Fibroblast of skin of scalp (primary cell): ENCODE measurements around the gene C19orf85.
"Not testable (repeated sequence)": the region's sequence is repeated elsewhere in the genome, so short reads cannot be mapped to it uniquely, and the experiment has no call there.

ENCODE experiments used
- DNase-seq: peaks from one replicate; pipeline ENCODE4 v3.0.0-alpha.2; 2013

The C19orf85 gene

DNA sequence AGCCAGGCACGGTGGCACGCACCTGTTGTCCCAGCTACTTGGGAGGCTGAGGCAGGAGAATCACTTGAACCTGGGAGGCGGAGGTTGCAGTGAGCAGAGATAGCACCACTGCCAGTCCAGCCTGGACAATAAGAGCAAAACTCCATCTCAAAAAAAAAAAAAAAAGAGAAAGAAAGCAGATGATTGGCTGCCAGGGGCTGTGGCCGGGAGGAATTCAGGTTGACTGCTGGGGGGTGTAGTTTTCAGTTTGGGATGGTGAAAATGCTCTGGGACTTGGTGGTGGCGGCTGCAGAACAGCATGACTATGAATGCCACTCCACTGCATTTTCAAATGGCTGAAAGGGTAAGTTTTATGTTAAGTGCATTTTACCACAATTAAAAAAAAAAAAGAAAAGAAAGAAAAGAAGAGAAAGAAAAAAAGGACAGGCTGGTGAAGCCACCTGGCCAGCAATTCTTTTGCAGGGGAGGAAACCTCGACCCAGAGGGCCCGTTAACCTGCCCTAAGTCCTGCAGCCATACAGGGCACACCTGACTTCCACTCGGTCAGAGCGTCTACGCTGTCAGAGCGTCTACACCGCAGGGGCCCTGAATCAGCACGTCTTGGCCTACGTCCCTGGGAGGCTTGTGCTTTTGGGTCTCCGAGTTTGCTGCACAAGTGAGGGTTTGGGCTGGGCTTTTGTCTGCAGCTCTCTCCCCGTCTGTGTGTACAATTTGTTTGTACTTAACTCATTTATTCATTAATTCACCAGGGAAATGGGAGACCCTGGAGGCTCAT, 6.7 kb downstream of the C19orf85 start:
- DNase-seq = no peak

DNA sequence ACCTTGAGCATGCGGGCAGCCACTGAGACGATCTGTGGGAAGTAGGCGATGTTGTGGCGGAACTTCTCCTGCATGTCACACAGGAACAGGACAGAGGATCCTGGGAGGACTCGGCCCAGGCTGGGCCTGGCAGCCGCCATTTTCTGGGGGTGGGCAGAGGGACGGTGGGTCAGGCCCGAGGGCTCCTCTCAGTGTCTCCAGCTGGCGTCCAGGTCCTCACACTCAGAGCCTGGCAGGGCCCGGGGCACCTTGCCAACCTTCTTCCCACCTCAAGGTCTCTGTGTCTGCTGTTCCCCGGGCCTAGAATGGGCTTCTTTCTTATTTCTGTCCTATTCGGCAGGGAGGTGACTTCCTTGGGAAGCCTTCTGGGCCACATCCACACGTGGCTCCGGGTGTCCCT, 8.2 kb downstream of the C19orf85 start:
- DNase-seq = no peak

DNA sequence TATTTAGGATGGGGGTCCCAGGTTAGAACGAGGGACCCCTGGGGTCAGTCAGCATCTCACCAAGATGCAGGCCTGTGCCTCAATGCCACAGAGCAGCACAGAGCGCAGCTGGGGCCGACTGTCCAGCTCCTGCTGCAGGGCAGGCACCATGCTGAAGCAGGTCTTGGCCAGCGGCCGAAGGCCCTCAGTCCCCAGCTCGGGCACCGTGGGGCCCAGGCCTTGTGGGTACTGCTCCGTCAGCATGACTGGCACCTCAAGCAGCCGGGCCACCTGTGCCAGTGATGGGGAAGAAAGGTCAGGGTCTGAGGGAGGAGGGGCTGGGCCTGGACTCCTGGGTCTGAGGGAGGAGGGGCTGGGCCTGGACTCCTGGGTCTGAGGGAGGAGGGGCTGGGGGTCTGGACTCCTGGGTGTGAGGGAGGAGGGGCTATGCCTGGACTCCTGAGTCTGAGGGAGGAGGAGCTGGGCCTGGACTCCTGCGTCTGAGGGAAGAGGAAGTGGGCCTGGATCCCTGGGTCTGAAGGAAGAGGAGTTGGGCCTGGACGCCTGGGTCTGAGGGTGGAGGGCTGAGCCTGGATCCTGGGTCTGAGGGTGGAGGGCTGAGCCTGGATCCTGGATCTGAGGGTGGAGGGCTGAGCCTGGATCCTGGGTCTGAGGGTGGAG, 8.8 kb downstream of the C19orf85 start:
- no peak for DNase-seq

DNA sequence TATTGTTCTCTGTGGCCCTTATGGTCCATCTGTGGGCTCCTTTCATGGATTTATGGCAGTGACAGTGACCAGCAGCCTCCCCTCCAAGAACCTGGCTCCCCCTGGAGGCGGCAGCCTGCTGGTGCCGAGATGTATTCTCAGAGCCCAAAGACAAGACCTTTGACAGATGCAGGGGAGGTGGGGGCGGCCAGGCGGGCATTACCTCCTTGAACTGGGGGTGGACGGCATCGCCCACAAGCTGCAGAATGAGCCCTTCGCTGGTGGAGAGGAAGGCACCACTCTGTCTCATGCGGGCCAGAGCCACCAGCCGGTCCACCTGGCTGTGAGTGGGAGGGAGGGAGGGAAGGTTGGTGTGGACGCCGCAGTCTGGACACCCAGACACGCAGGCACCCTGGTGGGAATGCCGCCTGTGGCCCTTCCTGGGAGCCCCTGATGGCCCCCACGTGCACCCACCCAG, 9.7 kb downstream of the C19orf85 start:
- peak; percentile 30 for DNase-seq

DNA sequence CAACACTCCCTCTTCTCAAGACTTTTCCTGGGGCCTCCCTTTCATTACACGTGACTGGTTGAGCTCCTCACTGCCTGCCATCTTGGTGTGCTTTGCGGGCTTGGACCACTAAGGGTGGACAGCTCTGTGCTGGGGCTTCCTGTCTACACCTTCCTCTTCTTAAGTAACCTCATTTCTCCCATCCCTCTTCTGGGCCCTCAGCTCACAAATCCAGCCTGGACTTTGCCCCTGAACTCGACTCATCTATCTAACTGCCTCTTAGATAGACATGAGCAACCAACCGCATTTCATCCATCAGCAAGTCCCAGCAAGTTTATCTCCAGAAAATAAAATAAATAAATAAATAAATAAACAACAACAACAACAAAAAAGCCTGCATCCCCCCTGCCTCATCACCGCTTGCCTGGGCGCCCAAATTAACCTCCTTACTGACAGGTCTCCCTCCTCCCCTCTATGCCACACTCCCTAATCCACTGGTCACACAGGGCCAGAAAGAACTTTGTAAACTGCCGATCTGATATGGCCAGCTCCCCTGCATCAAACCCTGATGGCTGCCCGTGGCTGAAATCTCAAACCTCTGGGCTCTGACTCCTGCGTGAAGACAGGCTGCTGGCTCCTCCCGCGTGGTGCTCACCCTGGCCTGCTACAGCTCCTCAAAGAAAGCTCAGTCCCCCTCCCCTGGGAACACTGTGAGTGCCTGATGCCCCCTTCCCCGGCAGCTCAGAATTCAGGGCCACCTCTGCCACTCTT, 10.9 kb downstream of the C19orf85 start:
- DNase-seq = no peak

DNA sequence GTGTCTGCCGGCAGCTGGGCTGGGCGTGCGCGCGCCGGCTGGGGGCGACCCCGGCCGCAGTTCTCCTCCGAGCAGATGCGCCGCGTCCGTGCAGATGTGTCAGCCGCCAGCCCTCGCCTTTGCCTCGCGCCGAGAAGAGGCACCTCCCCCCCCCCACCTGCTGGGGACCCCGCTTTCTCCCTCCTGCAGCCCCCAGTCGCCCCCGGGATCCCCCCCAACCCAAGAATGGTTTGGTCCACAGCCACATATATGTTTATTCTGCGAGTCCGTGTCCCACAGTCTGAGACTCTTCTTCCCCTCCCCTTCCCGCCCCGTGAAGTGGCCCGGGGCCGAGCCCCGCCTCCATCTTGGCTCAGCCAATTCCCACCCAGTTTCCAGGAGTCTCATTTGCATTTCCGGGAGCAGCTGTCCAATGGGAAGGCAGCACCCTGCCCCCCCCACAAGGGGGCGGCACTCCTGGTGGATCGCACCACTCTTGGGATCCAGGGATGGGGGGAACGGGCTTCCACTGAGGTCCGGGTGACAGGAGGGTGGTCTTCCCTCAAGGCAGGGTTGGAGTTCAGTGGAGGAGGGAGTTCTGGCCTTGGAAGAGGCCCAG, 11.7 kb downstream of the C19orf85 start:
- DNase-seq = peak; percentile 82

DNA sequence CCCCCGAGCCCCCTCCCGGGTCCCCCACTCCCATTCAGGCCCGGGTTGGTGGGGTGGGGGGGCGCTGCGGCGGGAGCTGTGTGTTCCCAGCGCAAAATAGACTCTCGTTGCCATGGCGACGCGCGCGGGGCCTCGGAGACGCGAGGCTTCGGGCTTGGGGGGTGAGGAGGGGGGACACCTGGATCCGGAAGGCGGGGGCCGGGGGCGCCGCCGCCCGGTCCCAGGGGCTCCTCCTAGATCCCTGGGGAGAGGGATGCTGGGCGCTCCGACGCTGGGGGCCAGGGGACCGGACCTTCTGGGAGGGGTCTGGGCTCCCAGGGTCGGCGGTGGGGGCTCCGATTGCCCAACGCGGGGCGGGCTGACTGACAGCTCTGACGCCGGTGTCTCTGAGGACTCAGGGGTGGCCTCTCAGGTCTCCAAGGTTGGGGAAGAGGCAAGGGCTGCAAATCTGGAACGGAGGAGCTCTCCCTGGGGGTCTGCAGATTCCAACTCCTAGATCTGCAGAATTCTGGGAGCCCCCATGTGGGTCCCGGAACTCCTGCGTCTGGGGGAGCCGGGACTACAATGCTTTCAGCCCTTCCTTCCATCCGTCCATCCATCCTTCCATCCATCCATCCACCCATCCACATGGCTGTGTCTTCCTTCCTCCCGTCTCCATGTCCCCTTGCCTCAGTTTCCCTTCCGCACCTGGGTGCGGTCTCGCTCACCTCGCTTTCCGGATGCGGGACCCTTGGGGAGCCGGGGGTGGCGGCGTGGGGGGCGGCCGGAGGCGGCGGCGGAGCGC, 12.4 kb downstream of the C19orf85 start:
- DNase-seq = no peak

DNA sequence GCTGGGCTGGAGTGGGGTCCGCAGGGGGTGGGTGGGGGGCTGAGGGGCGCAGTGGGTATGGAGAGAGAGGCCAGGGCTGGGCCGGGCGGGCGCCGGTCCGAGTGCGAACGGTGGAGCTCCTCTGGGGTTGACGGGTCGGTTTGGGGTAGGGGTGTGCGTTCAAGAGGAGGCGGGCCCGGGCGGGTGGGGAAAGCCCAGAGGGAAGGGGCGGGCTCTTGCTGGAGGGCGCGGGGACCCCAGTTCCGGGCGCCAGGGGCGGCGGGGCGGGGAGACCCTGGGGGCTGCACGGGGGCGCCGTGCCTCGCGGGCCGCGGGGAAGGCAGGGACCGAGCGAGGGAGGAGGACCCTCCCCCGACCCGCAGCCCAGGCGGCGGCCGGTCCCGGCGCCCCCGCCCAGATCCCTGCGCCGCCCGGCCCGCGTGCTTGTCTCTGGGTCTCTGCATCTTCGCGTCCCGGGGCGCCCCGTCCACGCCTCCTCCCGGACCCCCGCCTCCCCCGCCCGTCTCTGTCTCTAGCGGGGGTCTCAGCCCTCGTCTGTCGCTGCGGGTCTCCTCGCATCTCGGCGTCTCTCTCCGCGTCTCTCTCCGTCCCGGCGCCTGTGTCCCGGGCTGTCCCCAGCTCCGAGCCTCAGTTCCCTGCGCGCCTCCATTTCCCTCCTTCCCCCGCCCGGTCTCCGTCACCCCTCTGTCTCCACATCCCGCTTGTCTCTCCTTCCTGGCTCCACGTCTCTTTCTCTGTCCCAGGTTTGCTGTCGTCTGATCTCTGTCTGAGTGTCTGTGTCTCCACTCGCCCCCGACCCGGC, 13.2 kb downstream of the C19orf85 start:
- DNase-seq = no peak

DNA sequence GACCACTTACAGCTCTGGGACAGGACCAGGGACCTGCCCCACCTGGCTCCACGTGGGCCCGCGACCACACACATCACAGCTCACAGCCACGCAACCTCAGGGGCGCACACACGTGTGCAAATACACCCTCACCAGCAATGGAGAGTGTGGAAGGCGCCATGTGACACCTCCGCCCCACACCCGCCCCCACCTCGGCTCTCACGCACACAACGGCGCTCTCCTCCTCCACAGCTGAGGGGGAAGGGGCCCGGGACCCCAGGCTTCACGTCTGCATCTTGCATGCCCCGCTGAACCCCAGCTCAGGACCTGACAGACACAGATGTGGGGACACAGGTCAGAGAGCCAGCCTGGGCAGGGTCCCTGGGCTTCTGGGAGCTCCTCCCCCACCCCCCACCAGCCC, 15.1 kb downstream of the C19orf85 start:
- DNase-seq = no peak

DNA sequence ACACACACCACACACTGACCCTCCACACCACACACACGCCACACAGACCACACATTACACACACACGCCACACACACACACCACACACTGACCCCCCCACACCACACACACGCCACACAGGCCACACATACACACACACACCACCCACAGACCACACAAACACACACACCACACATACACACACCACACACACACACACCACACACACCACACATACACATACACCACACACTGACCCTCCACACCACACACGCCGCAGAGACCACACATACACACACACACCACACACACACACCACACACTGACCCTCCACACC, 16.4 kb downstream of the C19orf85 start:
- not testable (repeated sequence) for DNase-seq

DNA sequence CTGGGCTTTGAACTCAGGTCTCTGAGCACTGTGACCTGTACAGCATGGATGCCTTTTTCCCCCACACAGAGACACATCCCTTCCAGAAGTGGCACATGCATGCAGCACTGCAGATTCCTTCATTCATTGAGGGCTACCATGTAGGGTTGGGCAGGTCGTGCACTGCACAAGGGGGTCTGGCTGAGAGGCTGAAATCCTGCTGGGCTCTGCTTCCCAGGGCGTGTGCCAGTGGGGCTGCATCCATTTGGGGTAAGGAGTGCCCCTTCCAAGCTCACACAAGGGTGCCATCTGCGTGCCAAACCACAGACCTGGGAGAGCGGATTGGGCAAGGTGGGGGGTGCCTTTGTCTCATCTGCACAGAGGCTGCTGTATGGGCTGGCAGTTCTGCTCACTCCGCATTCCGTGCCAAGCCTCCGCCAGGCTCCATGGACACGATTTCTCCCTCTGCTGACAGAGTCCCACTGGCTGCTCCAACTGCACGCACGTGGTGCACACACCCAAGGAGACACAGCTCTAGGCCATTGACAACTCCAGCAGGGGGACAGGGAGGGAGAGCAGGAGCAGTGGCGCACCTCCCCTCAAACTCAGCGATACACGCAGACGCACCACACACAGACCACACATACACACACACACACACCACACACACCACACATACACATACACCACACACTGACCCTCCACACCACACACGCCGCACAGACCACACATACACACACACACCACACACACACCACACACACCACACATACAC, 17.0 kb downstream of the C19orf85 start:
- peak; percentile 54 for DNase-seq

DNA sequence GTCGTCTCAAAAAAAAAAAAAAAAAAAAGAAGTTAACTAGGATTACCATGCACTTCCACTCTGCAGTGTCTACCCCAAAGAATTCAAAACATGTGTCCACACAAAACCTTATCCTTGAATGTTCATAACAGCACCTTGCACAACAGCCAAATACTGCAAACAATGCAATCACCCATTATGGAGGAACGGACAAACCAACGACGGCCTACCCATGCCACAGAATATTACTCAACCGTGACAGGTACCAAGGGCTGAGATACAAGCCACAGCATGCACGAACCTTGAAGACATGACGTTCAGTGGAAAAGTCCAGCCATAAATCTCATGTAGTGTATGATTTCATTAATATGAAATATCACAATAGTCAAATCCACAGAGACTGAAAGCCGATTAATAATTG, 18.5 kb downstream of the C19orf85 start:
- DNase-seq = no peak

DNA sequence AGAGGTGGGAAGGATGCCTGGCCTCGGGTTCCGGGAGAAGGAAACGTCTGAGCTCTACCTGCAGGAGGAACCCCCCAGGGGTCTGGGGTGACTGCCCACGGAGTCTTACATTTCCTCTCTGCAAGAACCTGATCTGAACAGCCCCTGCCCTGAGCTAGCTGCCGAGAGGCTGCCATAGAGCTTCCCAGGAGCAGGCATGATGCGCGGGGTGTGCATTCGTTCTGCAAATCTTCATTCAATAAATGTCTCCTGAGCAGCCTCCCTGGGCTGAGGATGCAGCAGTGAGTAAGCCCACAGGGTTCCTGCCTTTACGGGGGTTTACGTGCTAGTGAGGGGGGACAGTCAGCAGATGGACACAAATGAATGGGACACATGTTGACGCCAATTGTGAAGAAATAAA, 19.9 kb downstream of the C19orf85 start:
- no peak for DNase-seq

DNA sequence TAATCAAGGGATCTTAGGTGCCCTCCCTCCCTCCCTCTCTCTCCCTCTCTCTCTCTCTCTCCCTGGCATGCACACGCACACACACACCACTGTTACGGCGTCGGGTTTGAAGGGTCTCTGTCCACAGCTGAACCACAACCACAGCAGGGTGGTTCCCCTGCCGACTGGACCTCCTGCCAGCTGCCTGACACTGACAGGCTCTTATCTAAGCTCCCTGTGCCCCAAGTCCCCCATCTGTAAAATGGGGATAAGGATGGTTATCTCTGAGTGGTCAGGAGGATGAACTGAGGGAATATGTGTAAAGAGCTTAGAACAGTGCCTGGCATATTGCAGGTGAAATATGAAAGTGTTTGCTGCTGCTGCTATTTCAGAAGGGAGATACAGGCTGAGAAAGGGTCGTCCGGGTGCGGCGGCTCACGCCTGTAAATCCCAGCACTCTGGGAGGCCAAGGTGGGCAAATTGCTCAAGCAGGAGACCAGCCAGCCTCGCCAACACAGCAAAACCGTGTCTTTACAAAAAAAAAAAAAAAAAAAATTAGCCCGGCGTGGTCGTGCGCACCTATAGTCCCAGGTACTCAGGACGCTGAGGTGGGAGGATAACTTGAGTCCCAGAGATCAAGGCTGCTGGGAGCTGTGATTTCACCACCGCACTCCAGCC, 20.6 kb downstream of the C19orf85 start:
- no peak for DNase-seq

DNA sequence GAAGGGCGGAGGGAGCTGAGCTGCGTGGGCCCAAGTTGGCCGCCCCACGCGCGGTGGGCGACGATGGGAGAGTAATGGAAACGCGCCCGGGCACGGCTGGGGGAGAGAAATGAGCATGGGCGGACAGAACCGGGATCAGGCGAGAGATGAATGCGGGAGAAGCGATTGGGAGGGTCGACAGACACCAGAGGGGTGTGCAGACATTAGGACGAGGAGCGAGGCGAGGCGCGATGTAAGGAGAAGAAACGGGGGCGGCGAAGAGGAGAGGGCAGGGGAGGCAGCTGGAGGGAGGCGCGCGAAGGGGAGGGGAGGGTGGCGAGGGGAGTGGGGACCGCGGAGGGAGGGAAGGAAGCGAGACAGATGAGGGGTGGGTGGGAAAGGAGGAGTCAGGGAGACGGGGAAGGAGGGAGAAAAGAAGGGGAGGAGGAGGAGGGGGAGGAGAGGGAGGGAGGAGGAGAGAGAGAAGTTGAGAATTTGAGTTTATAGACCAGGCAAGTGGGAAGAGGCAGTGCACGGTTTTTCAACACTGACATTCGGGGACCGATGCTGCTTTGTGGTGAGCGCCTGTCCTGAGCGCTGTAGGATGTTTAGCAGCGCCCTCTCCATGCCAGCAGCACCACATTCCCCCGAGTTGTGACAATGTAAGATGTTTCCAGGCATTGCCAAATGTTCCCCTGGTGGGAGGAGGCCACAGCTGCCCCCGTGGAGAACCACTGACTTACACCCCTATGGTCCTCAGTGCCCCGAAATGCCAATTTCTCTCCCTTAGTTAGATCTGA, 21.3 kb downstream of the C19orf85 start, which contains the start of gene SHISA7:
TSS of gene SHISA7 (minus strand) at position 256 of the 779 bp plus-strand sequence. CDS start 437 bp downstream, outside the sequence.
- DNase-seq = no peak

DNA sequence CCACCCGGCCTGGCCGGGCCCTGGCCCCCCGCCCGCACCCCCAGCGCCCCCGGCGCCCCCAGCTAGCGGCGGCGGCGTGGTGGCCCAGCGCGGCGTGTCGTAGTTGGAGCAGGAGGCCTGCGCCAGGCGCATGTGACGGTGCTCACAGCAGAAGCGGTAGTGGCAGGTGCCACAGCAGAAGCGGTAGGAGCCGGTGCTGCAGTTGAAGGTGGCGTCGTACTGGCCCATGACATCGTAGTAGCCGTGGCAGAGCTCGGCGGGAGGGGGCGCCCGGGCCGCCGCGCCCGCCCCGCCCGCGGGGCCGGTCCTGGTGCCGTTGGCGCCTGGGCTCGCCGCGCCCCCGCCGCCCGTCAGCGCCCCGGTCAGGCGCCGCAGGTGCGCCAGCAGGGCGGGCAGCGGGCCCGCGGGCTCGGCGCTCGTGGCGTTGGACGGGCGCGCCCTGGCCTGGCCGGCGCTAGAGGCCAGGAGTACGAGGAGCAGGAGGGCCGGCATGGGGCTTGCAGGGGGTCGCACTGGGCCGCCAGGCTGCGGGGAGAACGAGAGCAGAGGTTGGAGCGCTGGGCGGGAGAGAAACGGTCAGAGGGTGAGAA, 22.1 kb downstream of the C19orf85 start:
- no peak for DNase-seq

DNA sequence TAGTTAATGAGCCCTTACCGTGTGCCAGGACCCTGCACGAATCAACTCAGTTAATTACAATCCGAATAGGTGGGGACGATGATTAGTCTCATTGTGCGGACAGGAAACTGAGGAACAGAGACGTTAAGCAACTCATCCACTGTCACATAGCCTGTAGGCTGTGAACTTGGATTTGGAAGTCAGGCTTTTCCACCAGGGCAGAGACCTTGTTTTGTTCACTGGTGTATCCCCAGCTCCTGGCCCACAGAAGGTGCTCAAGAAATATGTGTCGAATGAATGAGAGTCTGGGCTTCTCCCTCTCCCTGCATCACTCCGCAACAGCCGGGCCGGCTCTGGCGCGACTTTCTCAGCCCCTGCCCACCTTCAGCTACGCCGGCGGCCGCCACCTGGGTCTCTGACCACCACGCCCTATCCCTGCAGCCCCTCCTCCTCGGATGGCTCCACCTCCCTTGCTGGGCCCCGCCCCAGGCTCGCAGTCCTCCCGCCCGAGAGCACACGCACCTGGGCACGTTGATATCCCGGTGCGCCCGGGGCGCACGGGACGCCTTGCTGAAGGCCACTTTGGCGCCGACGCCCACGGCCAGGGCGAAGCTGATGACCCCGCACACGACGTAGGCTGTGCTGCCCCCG, 22.7 kb downstream of the C19orf85 start:
- DNase-seq = no peak

DNA sequence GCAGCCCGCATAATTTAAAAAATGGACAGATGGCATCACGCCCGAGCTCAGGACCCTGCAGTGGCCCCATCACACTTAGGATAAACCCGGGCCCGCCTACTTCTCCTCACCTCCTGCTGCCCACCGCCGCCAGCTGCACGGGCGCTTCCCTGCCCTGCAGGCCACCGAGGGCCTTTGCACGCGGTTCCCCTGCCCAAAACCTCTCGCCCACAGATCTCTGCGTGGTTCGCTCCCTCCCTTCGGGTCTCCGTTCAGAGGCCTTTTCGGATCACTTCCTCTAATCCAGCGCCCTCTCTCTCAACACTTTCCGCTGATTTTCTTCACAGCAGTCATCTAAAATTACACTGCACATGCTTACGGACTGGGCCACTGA, 23.2 kb downstream of the C19orf85 start:
- no peak for DNase-seq
